Activated naive CD4-positive, alpha-beta T cell treated with anti-CD3 and anti-CD28 coated beads, Interleukin-2, amount 50 U/mL, for 16 hours (primary cell): Measurements from ENCODE around the gene SETD4.
"Not testable (repeated sequence)": the region's sequence is repeated elsewhere in the genome, so short reads cannot be mapped to it uniquely, and the experiment has no call there.

Experiments used
- DNase-seq: peaks from one replicate; pipeline ENCODE4 v3.0.0-alpha.2; 2020

Gene SETD4, protein sequence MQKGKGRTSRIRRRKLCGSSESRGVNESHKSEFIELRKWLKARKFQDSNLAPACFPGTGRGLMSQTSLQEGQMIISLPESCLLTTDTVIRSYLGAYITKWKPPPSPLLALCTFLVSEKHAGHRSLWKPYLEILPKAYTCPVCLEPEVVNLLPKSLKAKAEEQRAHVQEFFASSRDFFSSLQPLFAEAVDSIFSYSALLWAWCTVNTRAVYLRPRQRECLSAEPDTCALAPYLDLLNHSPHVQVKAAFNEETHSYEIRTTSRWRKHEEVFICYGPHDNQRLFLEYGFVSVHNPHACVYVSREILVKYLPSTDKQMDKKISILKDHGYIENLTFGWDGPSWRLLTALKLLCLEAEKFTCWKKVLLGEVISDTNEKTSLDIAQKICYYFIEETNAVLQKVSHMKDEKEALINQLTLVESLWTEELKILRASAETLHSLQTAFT

DNA sequence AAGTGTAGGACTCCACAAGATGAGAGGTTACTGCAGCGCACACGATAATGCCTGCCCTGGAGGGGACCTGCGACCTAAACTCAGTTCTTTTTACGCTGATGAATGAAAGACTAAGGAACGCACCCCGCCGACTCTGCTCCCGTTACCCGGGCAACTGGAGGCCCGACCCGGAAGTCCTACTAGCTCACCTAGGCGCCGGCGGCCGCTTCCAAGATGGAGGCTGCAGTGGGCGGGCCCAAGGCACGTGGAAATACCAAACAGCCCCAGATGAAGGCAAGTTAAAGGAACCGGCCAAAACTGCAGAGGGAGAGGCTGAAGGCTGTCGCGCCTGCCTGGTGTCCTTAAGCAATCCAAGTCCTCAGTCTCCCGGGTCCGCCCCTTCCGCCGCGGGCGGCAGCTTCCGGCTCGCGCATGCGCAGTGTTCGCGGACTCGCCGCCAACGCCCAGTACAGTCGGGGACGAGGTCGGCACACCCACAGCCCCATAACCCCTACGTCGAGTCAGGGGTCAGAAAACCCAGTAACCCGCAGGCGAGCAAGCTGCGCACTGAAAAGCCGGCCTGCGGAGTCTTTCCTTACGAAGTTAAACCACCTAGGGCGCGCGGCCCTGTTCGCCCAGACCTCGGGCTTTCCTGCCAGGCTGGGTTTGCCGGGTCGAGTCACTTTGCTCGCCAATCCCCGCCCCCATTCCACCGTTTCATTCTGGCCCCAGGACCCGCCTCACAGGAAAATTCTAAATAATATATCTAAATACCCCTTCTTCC is at the start of gene SETD4:
TSS of gene SETD4 (minus strand) at position 368 of the 763 bp plus-strand sequence. CDS start 1,638 bp downstream, outside the sequence.
- peak; percentile 93 for DNase-seq

- no peak for DNase-seq
These were observed 49.5 kb upstream of the SETD4 start for GRCh38 chr21:36109868-36110267.

DNA sequence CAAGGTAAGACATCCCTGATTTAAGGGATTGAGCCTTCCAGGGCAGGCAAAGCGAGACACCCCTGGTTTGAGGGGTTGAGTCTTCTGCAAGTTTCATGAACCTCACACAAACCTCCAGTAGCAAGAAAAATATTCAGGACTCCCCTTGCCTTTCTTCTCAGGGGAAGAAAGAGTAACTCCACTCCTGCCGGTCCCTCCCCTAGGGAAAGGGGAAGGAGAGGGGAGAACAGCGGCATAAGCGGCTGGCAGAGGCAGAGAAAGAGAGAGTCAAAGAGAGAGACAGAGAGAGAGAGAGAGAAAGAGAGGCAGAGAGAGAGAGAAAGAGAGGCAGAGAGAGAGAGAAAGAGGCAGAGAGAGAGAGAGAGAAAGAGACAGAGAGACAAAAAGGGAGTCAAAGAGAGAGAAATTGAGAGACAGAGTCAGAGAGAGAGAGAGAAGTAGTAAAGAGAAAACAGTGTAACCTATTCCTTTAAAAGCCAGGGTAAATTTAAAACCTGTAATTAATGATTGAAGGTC is 45.1 kb upstream of the SETD4 start:
- no peak for DNase-seq

- peak; percentile 69 for DNase-seq
These were observed 44.3 kb upstream of the SETD4 start for GRCh38 chr21:36104317-36105300.

DNA sequence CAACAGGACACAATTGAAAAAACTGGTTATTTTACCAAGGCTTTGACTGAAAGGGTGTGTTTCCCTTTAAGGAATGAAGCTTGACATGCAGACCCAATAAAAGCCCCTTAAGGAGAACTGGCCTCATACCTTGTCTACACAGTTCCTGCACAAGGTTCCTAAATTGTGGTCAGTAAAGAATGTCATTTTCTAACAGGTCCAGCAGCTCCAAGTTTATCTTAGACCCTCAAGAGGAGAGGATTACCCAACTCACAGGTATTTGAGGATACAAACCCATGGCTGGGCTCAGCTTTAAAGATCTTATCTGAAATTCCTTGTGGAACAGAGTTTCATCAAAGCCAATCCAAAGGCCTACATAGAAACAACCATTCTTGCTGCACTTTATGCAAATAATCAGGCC is 43.1 kb upstream of the SETD4 start:
- DNase-seq, result no peak

DNA sequence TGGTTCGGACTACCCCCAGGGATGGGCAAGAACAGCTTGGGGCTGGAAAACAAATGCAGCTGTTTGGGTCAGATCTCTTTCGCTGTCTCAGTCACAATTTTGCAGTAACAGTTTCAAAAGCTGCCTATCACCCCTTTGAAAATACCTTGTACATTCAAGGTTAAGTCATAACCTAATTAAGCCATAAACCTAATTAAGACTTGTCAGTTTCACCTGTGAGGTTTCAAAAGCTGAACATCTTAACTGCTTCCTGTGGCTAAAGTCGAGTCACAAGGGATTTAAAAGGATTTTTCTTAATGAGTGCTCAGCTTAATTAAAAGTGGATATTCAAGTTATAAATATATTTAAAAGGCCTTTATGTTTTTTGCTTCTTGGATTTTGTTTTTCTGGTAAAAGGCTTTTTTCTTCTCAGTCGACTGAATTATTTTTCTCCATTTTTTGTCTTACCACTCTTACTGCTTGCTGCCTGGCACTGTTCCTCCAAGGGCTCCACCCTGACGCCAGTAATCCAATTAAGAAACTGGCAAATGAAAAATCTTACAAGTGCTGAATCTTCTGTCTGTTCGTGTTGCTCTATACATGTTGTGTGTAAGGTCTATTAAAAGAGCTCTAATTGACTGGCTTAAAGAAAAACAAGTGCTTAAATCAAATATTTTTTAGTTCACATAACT is 40.8 kb upstream of the SETD4 start:
- DNase-seq, result no peak

DNA sequence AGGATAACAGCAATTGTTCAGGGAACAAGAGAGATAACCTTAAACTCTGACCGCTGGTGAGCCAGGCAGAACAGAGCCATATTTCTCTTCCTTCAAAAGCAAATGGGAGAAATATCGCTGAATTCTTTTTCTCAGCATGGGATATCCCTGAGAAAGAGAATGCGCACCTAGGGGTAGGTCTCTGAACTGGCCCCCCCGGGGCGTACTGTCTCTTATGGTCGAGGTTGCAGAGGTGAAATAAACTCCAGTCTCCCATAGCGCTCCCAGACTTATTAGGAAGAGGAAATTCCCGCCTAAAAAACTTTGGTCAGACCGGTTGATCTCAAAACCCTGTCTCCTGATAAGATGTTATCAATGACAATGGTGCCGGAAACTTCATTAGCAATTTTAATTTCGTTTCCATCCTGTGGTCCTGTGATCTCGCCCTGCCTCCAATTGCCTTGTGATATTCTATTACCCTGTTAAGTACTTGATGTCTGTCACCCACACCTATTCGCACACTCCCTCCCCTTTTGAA is 39.4 kb upstream of the SETD4 start:
- DNase-seq, result not testable (repeated sequence)

DNA sequence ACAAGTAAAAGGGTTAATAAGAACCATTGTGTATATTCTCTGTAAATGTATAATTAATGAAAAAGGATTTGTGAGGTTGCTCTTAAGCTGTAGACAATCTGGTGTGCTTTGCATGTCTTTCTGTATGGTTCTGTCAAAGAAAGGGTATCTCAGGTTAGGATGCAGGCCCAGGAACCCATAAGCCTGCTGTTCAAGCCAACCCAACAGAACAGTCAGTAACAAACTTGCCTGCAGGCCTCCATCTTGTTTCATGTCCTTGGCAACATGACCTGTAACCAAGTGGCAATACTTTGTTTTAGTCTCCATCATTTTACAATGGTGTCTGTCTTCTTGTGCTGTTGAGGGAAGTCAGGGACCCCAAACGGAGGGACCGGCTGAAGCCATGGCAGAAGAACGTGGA is 38.7 kb upstream of the SETD4 start:
- no peak for DNase-seq

DNA sequence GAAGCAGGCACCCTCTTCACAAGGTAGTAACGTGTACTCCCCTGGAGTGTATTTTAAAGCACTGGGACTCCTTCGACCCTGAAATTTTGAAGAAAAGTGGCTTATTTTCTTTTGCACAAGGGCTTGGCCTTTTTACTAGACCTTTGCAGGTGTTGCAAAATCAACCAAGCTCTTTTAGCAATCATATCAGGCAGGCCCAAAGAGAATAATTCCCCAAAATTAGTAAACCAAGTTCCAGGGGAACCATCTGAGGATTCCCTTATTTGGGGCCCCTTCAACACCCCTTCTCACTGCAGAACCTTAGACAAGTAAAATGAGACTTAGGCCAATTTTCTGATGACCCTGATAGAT is 37.8 kb upstream of the SETD4 start:
- no peak for DNase-seq

GRCh38 chr21:36097427-36098181 is 37.3 kb upstream of the SETD4 start:
- no peak for DNase-seq

DNA sequence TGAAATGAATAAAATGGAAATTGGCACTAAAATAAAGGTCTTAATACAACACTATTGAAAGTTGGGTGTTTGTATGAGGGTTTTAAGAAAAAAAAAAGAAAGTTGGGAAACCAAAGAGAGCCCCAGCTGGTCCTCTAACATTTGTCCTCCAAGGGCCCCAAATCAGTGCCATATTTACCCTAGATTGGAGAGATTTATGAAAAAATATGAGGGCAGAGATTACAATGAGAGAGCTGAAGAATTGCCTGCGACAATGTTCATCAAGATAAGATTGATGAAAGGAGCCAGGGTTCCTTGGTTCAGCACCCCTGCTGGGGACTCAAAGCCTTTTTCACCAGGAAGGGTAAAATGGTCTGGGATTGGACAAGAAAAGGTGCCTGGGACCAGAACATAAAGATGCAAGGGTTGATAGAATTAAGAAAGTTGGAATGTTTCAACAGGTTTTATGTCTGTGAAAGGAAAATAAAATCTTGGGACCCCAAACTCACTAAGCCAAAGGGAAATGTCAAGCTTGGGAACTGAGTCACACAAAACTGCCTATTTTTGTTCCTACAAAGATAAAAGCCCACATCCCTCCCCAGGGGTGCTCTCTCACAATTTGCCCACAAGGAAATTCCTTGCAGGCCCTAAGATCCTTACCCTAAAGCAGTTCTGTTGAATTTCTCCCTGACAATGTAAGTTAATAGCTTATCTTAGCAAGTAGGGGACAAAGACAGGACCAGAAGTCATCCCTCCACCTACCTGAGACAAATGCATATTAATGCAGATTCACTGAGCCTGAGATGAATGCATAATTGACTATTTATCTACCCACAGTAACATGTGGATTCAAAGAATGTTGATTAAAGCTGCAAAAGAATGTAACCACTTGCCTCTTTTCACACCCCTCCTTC is 36.3 kb upstream of the SETD4 start:
- no peak for DNase-seq

- no peak for DNase-seq
These were observed 33.2 kb upstream of the SETD4 start for GRCh38 chr21:36093512-36093911.

- DNase-seq, result no peak
These were observed 32.4 kb upstream of the SETD4 start for GRCh38 chr21:36092681-36093080.

GRCh38 chr21:36089946-36090345 is 29.6 kb upstream of the SETD4 start:
- DNase-seq, result no peak

GRCh38 chr21:36087362-36088138 is 27.2 kb upstream of the SETD4 start:
- no peak for DNase-seq

DNA sequence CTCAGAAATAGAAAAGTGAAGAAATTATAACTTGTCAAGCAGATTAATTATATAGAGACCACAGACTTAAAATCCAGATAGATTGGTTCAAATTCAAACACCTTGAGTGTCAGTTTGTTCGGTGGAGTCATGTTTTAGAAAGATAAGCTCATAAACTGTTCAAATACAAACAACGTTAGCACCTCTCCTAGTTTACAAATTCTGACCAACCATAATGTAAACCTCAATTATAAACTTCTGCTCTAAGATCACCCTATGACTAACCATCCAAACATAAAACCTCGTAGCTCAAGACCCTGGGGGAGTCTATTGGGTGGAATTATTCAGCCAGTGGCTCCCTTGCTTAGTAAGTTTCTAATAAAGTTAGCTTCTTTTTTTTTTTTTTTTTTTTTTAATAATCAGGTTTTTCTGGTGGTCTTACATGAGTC is 21.9 kb upstream of the SETD4 start:
- no peak for DNase-seq

DNA sequence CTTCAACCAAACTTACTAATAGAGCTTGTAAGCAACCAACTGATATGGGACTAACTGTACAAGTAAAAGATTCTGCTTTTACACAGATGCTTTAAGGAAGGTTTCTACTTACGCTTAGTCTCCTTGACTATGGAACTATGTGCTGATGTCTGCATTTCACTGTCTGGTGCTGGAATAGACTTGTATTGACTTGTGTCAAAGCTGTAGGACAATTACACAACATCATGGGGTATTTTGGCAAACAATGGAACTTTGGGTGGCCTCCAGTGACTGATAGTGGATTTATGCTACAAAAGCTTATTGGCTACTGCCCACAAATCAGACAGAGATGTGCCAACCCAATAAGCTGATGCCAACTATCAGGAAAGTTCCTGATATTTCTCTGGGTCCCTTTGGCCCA is 20.1 kb upstream of the SETD4 start:
- no peak for DNase-seq

DNA sequence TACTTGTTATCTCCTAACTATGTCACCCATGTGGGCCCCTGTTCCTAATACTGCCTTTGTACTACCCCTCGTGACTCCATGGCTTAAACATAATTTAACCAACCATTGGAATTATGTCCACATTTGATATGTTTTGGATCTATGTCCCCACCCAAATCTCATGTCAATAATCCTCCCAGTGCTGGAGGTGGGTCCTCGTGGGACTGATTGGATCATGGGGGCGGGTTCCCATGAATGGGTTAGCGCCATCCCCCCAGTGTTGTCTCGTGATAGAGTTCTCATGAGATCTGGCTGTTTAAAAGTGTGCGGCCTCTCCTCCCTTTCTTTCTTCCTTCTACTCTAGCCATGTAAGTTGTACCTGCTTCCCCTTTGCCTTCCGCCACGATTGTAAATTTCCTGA is 19.3 kb upstream of the SETD4 start:
- no peak for DNase-seq

GRCh38 chr21:36079010-36079649 is 18.8 kb upstream of the SETD4 start:
- peak; percentile 58 for DNase-seq
